Raji (cell line): ENCODE measurements around the gene RGS11.

ENCODE experiments used
- POLR2A ChIP-seq: IDR thresholded peaks from 2 replicates; pipeline ENCODE4 v1.6.1; 2011; ENCODE audit warnings: low read depth, low read length, control low read depth; ENCODE audit not compliant: insufficient read depth

Gene RGS11

DNA sequence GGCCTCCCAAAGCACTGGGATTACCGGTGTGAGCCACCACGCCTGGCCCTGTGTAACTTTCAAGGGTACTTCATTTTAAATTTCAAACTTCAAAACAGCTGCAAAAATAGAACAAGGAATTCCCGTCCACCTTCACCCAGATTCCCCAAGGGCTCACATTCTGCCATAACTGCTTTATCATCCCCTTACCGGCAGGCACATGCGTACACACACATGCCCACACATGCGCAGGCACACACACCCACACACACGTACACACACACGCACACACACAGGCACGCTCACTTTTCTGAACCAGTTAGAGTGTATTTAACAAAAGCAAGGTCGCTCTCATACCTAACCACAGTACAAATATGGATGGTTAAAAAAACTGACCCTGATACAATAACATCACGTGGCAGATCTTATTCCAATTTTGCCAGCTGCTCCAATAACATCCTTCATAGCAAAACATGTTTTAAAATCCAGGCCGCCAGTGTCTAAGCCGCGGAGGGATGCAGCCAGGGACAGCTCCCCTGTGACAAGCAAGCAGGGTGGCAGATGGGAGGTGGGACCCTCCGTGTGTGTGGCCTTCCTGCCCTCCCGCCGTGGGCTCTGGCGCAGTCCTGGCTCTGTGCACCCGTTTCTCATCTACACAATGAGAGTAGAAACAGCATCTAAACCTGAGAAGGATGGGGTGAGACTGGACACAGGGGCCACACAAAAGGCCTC is 30.3 kb upstream of the RGS11 start:
- TF ChIP-seq POLR2A, result no peak

DNA sequence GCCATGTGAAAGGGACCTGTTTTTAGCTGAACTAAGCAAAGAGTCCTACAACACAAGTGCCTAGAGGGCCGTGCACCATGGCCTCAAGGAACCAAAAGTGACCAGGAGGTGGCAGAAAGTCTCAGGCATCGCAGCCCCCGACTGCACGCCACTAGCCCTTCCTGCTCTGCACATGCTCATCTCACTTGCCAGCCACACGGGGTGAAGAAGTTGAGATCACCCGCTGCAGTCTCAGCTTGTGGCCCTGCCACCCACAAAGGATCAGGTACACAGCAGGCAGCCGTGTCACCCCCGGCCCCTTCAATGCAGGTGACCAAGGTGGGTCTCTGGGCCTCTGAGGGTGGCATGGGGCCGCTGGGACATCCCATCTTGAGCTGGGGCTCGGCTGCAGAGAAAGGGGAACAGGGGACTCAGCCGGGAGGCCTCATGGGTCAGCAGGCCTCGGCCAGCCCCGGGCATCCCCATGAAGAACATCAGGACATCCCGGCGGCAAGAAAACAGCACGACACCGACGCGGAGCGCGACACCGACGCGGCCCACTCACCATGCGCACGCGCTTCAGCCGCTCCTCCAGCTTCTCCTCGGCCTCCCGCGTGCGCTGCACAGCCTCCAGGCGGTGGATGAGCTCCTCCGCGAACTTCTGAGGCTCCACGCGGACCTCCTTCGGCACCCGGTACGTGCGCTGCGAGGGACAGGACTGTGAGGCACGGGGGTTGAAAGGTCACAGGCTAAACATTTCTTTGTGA is 28.2 kb upstream of the RGS11 start:
- TF ChIP-seq POLR2A, result no peak

DNA sequence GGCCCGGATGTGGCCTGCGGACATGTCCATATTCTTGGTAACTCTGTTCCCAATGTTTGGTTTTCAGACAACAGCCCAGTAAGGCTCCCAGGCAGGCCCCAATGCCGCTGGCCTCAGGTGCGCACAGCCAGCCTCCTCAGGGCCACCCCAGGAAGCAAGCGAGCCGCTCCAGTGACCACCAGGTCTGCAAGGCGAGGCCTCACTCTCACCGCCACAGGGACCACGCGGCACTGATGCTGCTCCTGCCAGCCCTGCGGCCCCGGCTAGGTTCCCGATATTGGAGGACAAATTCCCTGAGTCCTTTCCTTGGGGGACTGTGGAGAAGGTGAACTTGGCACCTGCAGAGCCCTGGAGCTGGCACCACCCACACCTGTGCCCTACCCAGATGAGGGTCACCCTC is 26.2 kb upstream of the RGS11 start:
- TF ChIP-seq POLR2A, result no peak

DNA sequence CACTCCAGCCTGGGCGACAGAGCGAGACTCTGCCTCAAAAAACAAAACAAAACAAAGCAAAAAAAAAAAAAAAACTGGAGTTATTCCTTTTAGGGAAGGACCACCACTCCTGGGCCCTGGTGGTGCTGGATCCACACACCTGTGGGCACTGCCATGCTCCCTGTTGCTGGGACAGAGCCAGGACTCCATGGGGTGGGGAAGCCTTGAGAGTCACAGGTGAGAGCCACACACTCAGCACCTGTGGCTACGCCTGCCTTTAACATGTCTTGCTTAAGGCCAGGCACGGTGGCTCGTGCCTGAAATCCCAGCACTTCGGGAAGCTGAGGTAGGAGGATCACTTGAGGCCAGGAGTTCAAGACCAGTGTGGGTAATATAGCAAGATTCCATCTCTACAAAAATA is 25.5 kb upstream of the RGS11 start:
- no peak for TF ChIP-seq POLR2A

DNA sequence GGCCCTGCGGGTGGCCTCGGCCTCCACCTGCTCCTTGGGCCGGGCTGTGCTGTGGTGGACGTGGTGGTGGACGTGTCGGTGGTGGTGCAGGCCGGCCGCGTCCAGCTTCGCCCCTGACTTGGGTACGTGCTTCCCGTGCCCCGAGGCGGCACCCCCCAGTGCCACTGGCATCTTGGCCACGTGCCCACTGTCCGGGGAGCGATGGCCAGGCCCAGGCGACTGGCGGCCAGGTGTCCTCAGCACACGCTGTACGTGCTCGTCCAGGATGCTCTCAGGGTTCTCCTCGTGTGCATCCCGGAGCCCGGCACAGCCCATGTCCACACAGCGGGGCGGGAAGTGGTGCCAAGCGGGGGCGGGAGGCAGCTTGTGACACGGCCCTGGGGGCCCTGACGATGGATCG is 22.1 kb upstream of the RGS11 start:
- TF ChIP-seq POLR2A, result no peak

DNA sequence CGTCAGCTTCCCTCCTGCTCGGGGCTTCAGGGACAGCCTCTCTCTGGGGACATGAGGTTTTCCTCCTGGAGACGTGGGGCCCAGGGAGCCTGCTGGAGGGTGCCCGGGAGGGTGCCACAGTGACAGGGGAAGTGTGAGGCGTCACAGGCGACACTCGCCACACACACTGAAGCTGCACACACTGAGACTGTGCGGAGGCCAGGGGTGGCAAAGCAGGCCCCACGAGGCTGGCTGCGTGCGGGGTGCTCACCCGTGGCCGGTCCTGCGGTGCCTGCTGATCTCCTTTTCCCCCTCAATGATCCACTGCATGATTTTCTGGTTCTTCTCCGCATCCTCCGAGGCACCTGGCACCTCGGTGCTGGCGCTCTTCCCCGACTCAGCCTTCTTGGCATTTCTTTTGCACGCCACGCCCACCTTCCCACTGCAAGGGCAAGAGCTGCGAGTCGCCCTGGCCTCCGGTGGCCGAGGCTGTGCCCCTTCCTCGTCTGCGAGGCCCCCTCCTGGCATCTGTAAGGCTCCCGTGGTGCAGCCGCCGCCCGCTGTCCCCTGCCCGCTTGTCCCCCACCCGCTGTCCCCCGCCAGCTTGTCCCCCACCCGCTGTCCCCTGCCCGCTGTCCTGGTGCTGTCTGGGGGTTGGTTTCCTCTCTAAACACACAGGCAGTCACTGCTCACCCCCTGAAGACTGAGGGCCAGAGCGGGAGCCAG is 21.2 kb upstream of the RGS11 start:
- TF ChIP-seq POLR2A, result no peak

DNA sequence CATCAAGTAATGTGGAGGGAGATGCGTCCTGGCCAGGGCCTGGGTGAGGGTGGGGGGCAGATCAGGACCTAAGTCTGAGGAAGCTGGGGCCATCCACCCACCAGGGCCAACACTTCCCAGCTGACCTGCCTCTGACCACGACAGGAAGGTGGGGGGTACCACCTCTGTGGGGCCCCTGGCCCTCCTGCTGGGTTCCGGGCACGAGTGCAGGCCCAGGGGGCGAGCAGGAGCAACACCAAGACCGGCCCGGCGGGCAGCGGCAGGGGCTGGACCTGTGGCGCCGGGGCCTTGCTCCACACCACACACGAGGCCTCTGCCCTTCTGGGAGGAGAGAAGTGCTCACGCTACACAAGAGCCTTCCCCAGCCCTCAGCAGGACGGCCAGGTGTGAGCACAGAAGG is 20.5 kb upstream of the RGS11 start:
- TF ChIP-seq POLR2A, result no peak

DNA sequence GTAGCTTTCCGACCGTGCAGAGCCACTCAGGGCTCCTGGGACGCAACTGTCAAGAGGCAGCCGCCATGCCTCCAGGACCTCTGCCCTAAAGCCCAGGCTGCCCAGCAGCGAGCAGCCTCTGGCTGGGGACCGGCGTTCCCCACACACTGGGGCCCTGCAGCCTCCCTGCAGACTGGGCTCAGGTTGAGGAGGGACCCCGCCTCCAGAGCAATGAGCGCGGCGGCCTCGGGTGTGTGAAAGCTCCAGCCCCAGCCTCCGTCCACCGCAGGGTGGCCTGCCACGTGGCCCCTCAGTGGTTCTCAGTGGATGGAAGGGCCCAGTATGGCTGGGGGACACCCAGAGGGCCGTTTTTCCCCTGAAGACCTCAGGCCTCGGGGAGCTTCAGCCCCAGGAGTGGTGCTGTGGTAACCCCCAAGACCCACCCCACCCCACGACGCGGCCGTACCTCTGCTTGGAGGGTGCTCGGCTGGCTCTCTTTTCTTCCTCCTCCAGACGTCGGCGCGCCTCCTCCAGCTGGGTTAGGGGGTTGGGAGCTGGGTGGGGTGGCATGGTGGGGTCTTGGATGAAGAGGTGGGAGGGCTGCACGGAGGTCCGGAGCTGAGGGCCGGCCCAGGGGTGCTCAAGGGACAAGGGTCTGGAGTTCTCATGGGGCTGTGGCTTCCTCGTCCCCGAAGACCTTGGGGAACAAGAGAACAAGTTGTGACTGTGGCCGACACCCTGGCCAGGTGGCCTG is 17.5 kb upstream of the RGS11 start:
- no peak for TF ChIP-seq POLR2A

DNA sequence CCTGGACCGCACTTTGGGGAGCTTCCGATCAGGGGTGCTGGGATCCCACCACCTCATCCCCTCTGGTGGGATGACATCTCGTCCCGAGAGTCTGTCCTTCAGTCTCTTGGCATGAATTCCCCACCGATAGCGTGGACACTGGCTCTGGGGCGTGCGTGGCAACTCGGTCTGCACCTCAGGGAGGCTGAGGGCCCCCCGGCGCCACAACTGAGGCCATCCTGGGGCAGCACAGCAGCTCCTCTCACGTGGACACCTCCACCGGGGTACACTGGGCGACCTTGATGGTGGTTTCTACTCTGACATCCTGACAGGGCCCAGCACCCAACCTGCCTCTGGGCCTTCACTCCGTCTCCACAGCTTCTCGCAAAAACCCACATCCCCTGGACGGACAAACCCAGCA is 15.8 kb upstream of the RGS11 start:
- no peak for TF ChIP-seq POLR2A

DNA sequence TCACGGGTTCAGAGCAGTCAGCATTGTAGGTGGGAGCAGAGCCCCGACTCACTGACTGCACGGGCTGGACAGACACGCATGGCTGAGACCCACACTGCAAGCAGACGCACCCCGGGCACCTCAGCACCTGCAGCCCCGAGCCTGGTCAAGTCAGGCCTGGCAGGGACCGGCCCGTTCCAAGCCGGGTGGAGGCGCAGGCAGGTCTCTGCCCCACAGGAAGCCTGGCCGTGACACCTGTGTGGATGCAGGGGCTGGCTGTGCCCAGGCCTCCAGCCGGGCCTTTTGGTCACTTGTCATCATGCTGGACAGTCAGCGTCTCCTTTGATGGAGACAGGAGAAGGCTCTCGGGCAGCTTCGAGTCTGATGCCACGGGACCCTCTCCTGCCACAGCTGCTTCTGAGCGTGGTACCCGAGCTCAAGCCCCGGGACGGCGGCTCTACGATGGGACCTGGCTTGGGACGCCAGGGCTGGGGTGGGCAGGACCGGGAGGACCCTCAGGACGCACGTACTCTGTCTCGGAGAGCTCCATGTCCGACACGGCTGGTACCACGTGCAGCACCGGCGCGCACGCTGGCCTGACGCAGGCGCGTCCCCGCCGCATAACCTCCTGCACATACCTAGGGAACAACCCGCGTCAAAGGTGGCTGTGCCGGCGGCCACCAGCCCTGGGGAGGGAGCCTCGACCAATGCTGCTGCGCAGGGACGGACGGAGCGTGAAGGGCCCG is 15.1 kb upstream of the RGS11 start:
- no peak for TF ChIP-seq POLR2A

DNA sequence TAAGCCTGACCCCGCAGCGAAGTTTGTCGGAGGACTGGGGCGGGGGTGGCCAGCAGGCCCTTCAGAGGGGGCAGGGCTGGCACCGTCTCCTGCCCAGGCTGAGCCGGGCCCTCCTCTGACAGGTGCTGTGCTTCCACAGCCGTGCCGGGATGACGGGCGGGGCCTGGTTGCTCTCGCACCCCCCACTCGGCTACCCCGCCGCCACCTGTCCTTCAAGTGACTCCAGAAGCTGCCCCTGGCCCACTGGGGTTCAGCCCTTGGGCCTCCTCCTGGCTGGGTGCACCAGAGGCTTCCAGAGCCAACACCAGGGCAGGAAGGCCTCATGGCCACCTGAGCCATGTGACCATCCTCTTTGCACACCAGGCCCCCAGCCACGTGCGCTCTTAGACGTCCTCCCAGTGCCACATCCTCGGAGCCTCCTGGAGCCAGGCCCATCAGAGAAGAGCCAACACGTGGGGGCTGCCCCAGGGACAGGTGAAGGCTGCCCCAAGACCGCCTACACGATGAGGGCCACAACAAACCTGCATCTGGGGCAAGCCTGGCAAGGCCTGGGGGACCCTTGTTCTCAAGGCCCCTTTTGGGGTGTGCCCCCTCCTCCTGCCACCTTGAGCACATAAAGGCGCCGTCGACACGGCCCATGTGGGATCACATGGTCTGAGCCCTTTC is 14.4 kb upstream of the RGS11 start:
- TF ChIP-seq POLR2A, result no peak

DNA sequence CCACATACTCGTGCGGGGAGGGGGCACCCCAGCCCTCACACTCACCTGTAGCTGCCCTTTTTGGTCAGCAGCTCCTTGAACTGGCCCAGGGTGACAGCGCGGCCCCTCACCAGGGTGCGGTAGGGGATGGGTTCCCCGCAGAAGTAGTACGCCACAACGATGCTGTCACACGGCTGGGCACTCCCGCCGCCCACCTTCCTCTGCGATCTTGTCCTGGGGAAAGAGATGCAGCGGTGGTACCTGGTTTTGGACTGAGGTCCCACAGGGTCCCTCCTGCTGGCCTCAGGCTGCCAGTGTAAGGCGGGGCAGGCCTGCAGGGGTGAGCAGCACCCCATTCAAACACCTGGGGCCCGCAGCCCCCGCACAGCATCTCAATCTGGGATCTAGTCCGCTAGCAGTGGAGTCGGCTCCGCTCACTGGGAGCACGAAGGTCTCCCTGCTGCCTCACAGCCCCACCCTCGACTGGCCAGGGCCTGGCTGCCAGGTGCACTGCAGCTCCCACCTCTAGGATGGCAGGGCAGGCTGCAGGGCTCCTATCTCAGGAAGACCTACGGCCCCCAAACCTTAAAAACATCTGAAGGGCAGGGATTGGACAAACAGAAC is 13.8 kb upstream of the RGS11 start:
- TF ChIP-seq POLR2A, result no peak

DNA sequence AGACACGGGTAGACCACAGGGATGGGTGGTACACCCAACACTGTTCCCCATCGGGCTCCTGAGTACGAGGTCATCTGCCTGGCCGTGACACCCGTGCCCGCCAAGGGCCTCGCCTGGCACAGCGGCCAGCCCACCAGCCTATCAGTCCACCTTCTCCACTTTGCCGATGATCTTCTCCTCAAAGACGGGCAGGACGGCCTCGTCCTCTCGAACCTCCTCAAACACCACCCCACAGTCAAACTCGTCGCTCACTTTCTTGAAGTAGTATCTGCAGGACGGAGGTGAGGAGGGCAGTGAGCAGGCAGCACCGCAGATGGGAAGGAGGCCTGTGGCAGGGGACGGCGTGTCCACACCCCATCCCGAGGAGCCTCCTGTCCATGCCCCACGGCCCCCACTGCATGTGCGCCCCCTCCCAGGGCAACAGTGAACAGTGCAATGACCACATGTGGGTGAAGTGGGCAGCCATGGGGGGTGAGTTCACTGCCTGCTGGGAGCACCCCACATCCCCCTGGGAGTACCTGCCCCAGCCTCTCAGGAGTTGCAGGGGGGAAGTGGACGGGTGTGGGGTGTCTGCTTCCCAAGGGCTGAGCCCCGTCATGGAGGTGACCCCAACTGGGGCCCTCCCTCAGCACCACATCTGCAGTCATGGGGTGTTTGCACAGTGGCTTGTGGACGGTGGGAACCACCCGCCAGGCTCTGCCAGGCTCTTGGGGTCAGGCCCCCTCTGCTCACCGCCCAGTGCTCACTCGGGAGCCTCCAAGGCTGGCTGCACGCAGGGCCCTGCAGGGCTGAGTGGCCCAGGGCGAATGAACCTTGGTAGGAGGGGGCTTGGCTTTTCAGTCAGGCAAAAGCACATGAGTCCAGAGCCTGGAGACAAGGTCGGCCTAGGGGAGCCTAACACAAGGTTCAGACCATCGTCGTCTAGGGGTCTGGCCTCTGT is 12.5 kb upstream of the RGS11 start:
- TF ChIP-seq POLR2A, result no peak
